SKM-1 treated with dmso at 0.1 percent for 144 hours (cell line): Measurements from ENCODE around the gene WBP2.
"Not testable (repeated sequence)": the region's sequence is repeated elsewhere in the genome, so short reads cannot be mapped to it uniquely, and the experiment has no call there.

Experiments used
- DNase-seq: peaks from one replicate; lab custom pipeline; 2025; ENCODE audit not compliant: unreplicated experiment; lab: John Stamatoyannopoulos, UW

Gene WBP2

GRCh38 chr17:75814900-75815373 lies 40.2 kb downstream of the WBP2 start:
- no peak for DNase-seq

- DNase-seq: no peak
These were observed 41.1 kb downstream of the WBP2 start for GRCh38 chr17:75814021-75814395.

GRCh38 chr17:75813081-75814020 lies 41.8 kb downstream of the WBP2 start:
- DNase-seq: no peak

- no peak for DNase-seq
These were observed 42.8 kb downstream of the WBP2 start for GRCh38 chr17:75812096-75813013.

- no peak for DNase-seq
These were observed 44.0 kb downstream of the WBP2 start for GRCh38 chr17:75811174-75811573.

GRCh38 chr17:75810756-75811155 lies 44.4 kb downstream of the WBP2 start:
- not testable (repeated sequence) for DNase-seq

- no peak for DNase-seq
These were observed 44.9 kb downstream of the WBP2 start for GRCh38 chr17:75810216-75810615.

- DNase-seq: no peak
These were observed 45.5 kb downstream of the WBP2 start for GRCh38 chr17:75809631-75810111.

GRCh38 chr17:75808905-75809621 lies 46.1 kb downstream of the WBP2 start:
- no peak for DNase-seq

- DNase-seq: no peak
These were observed 46.6 kb downstream of the WBP2 start for GRCh38 chr17:75808549-75808904.

GRCh38 chr17:75807861-75808260 lies 47.3 kb downstream of the WBP2 start:
- no peak for DNase-seq

- DNase-seq: no peak
These were observed 48.2 kb downstream of the WBP2 start for GRCh38 chr17:75806822-75807500.

- no peak for DNase-seq
These were observed 51.3 kb downstream of the WBP2 start for GRCh38 chr17:75803883-75804282.

GRCh38 chr17:75799402-75799801 lies 55.7 kb downstream of the WBP2 start:
- no peak for DNase-seq

- DNase-seq: no peak
These were observed 59.1 kb downstream of the WBP2 start for GRCh38 chr17:75795820-75796607.
